GM18511 (cell line): ENCODE measurements around the gene ZNF438.
"Not testable (repeated sequence)": the region's sequence is repeated elsewhere in the genome, so short reads cannot be mapped to it uniquely, and the experiment has no call there.

Source experiments
- ATAC-seq: cut with Tn5 transposase; IDR thresholded peaks from one replicate; pipeline ENCODE4 v1.9.1; 2021; ENCODE audit warnings: mild to moderate bottlenecking, moderate library complexity; ENCODE audit not compliant: unreplicated experiment

The ZNF438 gene

DNA sequence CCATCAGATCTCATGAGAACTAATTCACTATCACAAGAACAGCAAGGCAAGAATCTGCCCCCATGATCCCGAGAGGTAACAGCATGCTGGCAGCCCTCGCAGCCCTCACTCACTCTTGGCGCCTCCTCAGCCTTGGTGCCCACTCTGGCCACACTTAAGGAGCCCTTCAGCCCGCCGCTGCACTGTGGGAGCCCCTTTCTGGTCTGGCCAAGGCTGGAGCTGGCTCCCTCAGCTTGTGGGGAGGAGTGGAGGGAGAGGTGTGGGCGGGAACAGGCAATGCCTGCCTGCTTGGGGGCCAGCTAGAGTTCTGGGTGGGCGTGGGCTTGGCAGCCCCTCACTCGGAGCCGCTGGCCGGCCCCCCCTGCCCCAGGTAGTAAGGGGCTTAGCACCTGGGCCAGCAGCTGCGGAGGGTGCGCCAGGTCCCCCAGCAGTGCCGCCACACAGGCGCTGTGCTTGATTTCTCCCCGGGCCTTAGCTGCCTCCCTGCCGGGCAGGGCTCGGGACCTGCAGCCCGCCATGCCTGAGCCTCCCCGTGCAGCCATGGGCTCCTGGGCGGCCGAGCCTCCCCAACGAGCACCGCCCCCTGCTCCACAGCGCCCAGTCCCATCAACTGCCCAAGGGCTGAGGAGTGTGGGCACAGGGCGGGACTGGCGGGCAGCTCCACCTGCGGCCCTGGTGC is 24.0 kb upstream of the ZNF438 start:
- ATAC-seq: no peak

DNA sequence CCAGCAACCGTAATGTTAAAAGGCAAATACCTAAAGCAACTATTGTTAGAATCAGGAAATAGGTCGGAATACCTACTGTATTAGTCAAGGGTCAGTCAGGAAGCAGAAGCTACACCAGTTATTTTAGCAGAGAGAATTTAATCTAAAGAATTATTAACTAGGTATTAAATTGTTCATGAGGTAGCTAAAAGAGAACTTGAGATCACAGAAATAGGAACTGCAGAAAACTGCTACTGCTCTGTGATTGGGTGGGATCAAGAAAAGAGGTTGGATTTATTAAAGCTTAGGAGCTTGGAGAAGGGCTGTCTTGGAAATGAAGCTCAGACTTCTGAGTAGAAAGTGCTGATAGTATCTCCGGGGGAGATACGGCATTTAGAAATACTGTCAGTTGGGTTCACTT is 20.0 kb upstream of the ZNF438 start:
- no peak for ATAC-seq

DNA sequence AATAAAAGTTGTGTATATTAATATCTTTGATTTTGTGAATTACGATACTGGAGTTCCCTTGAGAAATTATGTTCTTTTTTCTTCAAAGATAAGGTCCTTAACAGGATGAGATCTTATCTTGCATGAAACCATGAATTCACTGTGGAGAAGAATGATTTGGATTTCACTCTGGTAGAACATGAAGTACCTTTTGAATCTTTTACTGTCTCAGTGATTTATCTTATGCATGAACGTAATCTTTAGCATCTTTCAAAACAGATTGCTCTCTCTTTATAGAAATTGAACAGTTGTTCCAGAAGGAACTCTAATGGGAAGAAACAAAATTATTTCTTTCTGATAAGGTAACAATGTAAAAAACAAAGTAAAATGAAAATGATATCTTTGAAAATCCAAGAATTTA is 11.0 kb upstream of the ZNF438 start:
- ATAC-seq: no peak

DNA sequence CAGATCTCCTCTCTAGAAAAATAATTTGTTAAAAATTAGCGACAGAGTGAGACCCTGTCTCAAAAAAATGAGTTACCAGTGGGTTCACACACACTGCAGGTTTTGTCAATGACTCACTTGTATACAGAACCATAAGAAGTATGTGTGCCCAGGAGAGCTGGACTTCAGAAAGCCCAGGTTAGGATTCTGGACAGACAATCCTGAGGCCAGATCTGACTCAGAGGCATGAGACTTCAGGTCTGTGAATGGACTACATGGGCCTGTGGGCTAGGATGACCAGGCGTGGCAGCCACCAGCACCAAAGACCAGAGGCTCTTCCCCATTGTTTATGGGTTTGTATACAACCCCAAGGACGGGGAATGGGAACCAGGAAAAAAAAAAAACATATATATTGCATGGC is 9.3 kb upstream of the ZNF438 start:
- ATAC-seq: no peak

DNA sequence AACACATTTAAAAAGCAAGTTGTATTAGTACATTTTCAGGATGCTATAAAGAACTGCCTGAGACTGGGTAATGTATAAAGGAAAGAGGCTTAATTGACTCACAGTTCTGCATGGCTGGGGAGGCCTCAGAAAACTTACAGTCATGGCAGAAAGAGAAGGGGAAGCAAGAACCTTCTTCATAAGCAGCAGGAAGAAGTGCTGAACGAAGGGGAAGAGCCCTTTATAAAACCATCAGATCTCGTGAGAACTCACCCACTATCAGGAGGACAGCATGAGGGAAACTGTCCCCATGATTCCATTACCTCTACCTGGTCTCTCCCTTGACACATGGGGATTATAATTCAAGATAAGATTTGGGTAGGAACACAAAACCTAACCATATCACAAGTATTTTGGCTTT is 7.3 kb upstream of the ZNF438 start:
- ATAC-seq: not testable (repeated sequence)

DNA sequence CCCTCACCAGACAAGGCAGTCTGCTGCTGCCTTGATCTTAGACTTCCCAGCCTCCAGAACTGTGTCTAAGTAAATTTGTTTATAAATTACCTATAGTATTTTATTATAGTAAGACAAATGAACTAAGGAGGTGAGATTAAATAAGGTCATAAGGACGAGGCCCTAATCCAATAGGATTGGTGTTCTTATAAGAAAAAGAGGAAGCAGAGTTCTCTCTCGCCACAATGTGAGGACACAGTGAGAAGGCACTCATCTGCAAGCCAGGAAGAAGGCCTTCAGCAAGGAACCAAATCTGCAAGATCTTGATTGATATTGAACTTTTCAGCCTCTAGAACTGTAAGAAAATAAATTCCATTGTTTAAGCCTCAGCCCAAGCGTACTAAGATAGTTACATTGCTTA is 6.1 kb upstream of the ZNF438 start:
- no peak for ATAC-seq

DNA sequence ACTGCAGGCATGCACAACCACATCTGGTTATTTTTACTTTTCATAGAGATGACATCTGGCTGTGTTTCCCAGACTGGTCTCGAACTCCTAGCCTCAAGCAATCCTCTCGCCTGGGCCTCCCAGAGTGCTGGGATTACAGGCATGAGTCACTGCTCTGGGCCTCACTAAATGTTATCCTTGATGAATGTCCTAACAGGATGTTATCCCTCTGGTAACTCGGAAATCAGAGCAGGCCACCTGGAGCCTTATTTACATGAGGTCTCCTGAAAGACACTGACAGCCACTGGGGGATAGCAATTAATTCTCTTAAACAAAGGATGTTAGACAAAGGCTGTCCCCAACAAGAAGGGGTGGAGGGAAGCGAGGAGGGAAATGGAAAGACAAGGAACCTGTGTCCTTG is 4.5 kb upstream of the ZNF438 start:
- no peak for ATAC-seq

DNA sequence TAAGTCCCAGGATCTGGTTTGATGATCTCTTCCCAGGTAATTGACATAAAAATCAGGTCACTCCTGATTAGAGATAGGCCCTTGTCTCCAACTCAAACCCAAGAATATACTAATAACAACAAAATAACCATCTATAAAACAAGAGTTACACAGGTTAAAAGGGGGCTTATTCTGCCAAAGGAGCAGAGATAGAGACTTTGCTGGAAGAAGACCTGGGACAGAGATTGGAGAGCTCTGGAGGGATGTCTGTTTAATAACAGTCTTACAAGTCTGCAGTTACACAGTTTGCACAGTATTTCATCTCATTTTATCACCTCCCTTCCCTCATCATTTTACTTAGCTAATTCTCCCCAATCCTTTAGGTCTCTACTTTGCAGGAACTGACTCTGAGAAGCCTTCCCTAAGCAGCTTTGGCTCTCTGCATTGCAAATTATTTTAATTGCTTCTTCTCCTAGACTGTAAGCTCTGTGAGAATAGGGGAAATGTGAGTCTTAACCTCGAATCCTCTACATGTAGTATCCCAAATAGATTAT is 3.7 kb upstream of the ZNF438 start:
- no peak for ATAC-seq

DNA sequence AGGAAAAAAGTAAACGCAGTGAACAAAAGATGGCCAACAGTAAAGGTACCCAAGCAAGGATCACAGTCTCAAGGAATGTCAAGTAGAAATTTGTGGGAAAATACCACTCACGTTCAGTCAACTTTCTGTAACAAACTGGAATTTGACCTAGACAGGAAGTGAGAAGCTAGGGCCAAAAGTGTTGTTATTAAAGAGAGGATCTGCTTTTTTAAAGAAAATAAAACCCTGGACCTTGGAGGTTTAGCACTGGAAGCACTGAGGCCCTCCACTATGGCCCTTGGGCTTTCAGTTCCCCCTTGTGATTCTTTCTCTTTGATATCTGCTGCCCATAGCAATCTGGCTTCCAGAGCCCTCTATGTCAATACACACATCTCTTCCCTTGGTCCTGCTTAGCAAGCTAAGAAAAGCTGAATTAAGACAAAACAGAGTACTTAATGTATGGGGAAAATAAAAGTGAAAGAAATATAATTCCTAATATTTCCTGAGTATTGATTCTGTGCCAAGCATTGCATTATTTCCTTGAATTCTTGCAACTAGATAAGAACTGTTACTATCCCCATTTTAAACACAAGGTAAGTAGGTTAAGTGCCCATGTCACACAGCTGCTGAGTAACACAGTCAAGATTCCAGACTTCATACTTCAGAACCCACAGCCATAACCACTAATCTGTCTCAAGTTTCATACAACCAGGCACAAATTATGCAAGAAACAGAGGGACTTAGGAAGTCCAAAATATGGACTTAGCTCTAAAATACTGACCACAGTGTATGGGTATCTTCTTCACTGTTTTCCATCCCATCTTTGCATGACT is 2.6 kb upstream of the ZNF438 start:
- ATAC-seq: no peak

DNA sequence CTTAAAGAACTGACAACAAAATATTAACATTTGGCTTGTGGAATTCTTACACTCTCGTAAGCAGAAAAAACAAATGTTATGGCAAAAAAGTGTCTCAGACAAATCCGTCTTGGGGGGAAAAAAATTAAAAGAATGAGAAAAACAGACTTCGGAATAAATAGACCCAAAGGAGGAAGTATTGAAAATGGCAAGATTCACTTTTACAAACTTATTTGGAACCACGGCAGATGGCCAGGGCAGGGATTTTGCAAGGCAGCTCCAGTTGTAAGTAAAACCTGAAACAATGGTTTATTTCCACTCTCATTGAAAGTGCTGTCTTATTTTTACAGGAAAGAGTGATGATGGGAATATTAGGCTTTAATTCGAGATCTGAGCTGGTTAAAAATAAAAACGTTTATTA is 1.5 kb upstream of the ZNF438 start:
- ATAC-seq: no peak

DNA sequence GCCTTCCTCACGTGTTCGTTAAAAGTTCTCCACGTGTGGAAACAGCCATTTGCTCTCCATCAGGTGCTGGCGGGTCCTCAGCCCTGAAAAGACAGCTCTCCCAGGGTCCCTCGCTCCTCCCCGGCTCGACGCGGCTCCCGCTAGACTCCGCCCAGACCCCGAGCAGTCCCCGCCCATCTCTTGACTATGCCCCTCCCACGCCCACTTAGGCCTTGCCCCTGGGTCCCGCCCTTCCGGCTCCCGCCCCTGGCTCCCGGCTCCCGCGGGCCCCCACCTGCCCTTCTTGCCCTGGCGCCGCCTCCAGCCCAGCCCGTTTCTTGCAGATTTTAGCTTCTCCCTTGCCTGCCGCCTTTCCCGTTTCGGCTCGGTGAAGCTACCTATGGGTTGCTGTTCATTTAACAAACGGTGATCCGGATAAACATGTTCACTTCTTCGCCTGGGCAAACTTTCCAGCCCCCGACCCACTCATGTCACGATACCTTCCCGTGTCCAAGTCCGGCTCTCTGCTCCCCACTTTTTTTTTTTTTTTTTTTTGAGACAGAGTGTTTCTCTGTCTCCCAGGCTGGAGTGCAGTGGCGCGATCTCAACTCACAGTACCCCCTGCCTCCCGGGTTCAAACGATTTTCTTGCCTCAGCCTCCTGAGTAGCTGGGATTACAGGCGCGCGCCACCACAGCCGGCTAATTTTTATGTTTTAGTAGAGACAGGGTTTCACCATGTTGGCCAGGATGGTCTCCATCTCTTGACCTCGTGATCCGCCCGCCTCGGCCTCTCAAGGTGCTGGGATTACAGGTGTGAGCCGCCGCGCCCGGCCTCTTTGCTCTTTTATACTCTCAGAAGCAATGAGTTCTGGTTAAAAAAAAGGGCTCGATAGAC is 830 bp upstream of the ZNF438 start:
- peak; percentile 89 for ATAC-seq

DNA sequence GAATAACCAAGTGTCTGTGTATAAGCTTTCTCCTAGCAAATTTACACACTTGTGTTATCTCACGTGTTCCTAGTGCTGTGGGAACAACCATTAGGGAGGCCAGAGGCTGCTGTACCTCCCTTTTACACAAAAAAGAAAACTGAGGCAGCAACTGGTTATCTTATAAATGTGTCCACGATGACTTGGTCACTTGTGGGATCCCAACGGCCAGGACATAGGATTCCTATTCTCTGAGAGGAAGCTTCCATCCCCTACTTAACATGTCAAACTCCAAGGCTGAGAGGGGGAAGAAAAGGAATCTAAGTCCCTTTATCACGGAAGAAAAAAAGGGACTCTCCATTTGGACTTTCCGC is 484 bp downstream of the ZNF438 start:
- no peak for ATAC-seq

DNA sequence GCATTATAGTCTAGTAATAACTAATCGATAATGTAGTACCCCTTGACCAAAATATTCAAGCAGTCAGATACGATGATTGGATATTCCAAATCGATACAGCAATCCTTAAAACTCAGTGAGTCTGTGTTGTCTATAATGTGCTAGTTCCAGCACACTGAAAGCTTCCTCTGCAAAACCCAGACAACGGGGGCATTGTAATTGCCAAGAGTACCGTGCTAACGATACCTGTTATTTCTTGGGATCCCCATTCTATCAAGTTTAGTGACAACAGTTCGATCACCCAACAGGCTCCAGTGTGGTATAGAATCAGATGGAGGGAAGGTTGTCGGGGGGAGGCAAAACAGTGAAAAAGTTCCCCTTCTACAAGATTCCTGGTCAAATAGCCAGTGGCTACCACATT is 865 bp downstream of the ZNF438 start:
- ATAC-seq: no peak

DNA sequence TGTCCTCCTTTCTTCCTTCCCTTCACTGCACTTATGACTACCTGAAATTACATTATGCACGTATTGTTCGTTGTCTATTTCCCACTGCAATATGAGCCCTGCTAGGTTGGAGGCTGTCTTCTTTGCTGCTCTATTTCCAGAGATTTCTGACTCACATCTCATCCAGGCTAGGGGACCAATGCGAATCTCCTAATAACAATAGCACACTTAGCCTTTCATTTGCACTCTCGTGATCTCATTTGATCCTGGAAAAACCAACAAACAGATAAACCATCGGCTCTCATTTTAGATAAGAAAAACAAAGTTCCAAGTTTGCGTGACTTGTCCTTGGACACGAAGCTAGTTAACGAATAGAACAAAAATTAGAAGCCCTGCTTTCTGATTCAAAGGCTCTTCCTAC is 1.4 kb downstream of the ZNF438 start:
- ATAC-seq: no peak

DNA sequence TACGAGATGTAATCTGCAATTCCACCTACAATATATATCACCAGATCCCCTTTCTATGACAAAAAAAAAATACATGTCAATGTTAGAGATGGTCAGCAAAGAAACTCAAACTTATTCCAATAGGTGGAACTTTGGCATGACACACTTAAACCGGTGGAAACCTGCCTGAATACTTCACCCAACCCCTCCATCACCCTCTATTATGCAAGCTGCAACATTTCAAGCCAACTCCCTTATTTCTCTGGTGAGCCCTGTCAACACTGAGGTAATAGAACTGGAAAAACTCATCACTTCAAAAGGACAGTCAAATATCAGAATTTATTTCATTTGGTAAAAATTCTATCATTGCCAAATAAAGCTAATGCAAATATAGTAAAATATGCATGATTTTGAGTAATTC is 3.6 kb downstream of the ZNF438 start:
- ATAC-seq: no peak

DNA sequence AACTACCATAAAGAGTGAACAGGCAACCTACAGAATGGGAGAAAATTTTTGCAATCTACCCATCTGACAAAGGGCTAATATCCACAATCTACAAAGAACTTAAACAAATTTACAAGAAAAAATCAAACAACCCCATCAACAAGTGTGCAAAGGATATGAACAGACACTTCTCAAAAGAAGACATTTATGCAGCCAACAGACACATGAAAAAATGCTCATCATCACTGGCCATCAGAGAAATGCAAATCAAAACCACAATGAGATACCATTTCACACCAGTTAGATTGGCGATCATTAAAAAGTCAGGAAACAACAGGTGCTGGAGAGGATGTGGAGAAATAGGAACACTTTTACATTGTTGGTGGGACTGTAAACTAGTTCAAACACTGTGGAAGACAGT is 5.4 kb downstream of the ZNF438 start:
- ATAC-seq: not testable (repeated sequence)

DNA sequence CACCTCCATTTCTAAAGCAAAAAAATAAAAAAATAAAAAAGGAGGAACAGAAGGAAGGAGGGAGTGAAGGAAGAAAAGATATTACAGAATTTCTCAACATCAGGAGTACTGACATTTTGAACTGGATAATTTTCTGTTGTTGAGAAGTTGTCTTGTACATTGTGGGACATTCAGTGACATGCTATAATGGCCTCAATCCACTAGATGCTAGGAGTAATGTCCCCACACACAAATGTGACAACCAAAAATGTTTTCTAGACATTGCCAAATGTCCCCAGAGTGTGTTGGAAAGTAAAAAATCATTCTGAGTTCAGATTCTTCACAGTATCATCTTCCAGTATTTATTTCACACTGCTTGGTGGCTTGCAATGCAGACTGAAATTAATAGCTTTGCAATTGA is 6.5 kb downstream of the ZNF438 start:
- no peak for ATAC-seq

DNA sequence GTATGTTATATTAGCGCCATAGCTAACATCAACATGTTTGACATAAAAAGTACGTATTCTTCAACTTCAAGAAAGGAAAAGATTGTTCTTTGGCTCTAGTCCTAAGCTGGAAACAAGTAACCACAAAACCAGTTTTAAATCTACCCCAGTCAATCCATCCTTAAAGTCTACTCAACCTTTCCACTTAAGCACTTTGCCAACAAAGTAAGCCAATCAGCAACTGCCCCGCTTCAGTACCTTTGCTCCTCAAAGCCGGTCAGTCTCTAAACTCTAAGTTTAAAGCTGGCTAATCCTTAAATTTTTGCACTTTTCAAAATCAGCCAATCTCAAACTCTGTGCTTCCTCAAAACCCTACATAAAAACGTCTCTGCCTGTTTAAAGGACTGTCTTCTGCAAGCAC is 8.1 kb downstream of the ZNF438 start:
- ATAC-seq: no peak

DNA sequence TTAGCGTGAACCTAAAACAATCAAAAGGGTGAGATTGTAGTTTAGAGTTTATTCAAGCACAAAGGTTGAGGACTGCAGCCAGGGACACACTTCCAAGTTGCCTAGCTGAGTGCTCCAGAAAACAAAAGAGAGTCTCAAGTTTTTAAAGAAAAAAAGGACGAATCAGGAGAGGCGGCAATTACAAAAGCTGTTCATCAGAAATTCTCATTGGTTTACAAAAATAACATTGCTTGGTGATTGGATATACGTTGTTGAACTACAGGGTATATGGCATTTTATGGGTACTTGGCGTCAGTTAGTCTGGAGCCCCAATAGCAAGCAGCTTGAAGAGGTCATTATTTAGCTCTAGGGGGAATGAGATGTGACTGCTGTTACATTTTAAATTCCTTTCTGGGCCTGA is 11.5 kb downstream of the ZNF438 start:
- no peak for ATAC-seq

DNA sequence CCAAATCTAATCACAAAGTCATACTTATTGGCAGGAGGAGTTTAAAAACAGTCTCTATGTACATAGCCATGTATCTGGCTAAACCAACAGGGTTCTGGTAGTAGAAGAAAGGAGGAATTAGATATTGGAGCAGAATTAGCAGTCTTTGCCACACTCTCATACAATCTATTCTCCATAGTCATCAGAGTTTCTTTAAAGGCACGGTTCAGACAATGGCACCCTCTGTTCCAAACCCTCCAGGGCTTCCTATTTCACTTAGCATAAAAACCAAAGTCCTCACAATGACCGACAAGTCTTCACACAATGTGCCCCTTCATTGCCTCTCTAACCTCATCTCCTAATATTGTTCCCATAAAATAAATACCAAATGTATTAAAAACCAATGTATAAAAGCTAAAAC is 12.7 kb downstream of the ZNF438 start:
- no peak for ATAC-seq

DNA sequence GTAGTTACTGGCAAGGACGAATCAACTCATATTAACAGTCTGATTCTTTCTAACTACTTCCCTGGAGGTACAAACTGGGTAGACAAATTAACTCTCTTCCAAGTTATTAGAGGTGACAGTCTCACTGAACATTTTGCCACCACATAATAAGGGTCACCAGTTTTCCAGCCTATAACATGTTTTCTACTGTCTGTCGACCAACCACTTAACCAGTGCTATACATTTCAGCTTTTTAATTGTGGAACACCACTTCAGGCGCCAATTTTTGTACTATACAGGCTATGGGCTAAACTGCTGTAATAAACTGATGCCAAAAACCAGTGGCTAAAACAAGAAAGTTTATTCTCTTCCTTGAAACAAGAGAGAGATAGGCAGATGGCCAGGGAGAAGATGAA is 13.3 kb downstream of the ZNF438 start:
- no peak for ATAC-seq
